HL-60 (cell line): Measurements from ENCODE around the gene TBX5.

Source experiments
- GABPA ChIP-seq: IDR thresholded peaks from 2 replicates; pipeline ENCODE4 v1.6.1; 2012; ENCODE audit warnings: low read depth
- POLR2AphosphoS5 ChIP-seq: IDR thresholded peaks from 2 replicates; pipeline ENCODE4 v1.6.1; 2012; ENCODE audit warnings: low read depth
- SPI1 ChIP-seq: IDR thresholded peaks from 2 replicates; pipeline ENCODE4 v1.6.1; 2012; ENCODE audit warnings: low read depth, mild to moderate bottlenecking, borderline replicate concordance
- TF ChIP-seq, protein P1 (sequence below): IDR thresholded peaks from one replicate; pipeline ENCODE4 v1.5.1; 2011; ENCODE audit warnings: low read length, control low read depth, inconsistent platforms; ENCODE audit not compliant: insufficient read depth
- TF ChIP-seq, protein P2 (sequence below): IDR thresholded peaks from 2 replicates; pipeline ENCODE4 v1.6.1; 2012; ENCODE audit warnings: low read depth; ENCODE audit not compliant: insufficient replicate concordance

- TF ChIP-seq, protein P1, sequence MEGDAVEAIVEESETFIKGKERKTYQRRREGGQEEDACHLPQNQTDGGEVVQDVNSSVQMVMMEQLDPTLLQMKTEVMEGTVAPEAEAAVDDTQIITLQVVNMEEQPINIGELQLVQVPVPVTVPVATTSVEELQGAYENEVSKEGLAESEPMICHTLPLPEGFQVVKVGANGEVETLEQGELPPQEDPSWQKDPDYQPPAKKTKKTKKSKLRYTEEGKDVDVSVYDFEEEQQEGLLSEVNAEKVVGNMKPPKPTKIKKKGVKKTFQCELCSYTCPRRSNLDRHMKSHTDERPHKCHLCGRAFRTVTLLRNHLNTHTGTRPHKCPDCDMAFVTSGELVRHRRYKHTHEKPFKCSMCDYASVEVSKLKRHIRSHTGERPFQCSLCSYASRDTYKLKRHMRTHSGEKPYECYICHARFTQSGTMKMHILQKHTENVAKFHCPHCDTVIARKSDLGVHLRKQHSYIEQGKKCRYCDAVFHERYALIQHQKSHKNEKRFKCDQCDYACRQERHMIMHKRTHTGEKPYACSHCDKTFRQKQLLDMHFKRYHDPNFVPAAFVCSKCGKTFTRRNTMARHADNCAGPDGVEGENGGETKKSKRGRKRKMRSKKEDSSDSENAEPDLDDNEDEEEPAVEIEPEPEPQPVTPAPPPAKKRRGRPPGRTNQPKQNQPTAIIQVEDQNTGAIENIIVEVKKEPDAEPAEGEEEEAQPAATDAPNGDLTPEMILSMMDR, result no peak
- TF ChIP-seq GABPA (no peak), POLR2AphosphoS5 (no peak), SPI1 (no peak)
- TF ChIP-seq, protein P2, sequence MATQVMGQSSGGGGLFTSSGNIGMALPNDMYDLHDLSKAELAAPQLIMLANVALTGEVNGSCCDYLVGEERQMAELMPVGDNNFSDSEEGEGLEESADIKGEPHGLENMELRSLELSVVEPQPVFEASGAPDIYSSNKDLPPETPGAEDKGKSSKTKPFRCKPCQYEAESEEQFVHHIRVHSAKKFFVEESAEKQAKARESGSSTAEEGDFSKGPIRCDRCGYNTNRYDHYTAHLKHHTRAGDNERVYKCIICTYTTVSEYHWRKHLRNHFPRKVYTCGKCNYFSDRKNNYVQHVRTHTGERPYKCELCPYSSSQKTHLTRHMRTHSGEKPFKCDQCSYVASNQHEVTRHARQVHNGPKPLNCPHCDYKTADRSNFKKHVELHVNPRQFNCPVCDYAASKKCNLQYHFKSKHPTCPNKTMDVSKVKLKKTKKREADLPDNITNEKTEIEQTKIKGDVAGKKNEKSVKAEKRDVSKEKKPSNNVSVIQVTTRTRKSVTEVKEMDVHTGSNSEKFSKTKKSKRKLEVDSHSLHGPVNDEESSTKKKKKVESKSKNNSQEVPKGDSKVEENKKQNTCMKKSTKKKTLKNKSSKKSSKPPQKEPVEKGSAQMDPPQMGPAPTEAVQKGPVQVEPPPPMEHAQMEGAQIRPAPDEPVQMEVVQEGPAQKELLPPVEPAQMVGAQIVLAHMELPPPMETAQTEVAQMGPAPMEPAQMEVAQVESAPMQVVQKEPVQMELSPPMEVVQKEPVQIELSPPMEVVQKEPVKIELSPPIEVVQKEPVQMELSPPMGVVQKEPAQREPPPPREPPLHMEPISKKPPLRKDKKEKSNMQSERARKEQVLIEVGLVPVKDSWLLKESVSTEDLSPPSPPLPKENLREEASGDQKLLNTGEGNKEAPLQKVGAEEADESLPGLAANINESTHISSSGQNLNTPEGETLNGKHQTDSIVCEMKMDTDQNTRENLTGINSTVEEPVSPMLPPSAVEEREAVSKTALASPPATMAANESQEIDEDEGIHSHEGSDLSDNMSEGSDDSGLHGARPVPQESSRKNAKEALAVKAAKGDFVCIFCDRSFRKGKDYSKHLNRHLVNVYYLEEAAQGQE, result no peak
Observed at GRCh38 chr12:114447274-114447716, 41.4 kb upstream of the TBX5 start.
